ENCODE results near the gene DDX47.

GRCh38 chr12:12819221-12819620 is 6.1 kb downstream of the DDX47 start:
- TF ChIP-seq CTCF (IDR thresholded peaks at IDR 0.05): no peak
- TF ChIP-seq ZFX (IDR thresholded peaks at IDR 0.05; ENCODE audit: borderline replicate concordance): no peak

Data from 22Rv1 (cell line).